Pulmonary artery endothelial cell (primary cell): ENCODE measurements around the gene TNKS1BP1. TPM values are rescaled to one million over a fixed set of nuclear protein-coding genes. Genes with fewer than 3 reads are reported as not detected.
"Not testable (repeated sequence)": the region's sequence is repeated elsewhere in the genome, so short reads cannot be mapped to it uniquely, and the experiment has no call there.

Experiments used
- DNase-seq: peaks from one replicate; pipeline ENCODE4 v3.0.0-alpha.2; 2011; ENCODE audit warnings: low read depth, low spot score
- total RNA-seq: library from RNA; depleted of rRNA; stranded (reverse); fragments of >200 nt; gene quantifications from 2 replicates; pipeline ENCODE4 v1.2.3, GENCODE V29; 2014

TNKS1BP1 gene
- total RNA-seq, 1 donor from 2014 or later: 107 TPM

GRCh38 chr11:57288771-57289579 is 35.8 kb downstream of the TNKS1BP1 start:
- peak; percentile 95 for DNase-seq

- no peak for DNase-seq
Measured at GRCh38 chr11:57287884-57288283, 36.9 kb downstream of the TNKS1BP1 start.

GRCh38 chr11:57283231-57283990 is 41.3 kb downstream of the TNKS1BP1 start:
- DNase-seq: no peak

- DNase-seq: not testable (repeated sequence)
Measured at GRCh38 chr11:57281546-57281945, 43.2 kb downstream of the TNKS1BP1 start.

- DNase-seq: no peak
Measured at GRCh38 chr11:57279116-57279515, 45.6 kb downstream of the TNKS1BP1 start.

GRCh38 chr11:57278721-57279095 is 46.0 kb downstream of the TNKS1BP1 start:
- DNase-seq: no peak

- DNase-seq: peak; percentile 60
Measured at GRCh38 chr11:57277845-57278720, 46.7 kb downstream of the TNKS1BP1 start.

- no peak for DNase-seq
Measured at GRCh38 chr11:57276971-57277675, 47.6 kb downstream of the TNKS1BP1 start.

GRCh38 chr11:57276169-57276970 is 48.4 kb downstream of the TNKS1BP1 start:
- DNase-seq: no peak

GRCh38 chr11:57275582-57275981 is 49.2 kb downstream of the TNKS1BP1 start:
- DNase-seq: peak; percentile 39

- DNase-seq: no peak
Measured at GRCh38 chr11:57274904-57275498, 49.8 kb downstream of the TNKS1BP1 start.

GRCh38 chr11:57273448-57274058 is 51.2 kb downstream of the TNKS1BP1 start:
- no peak for DNase-seq

GRCh38 chr11:57269571-57270021 is 55.2 kb downstream of the TNKS1BP1 start:
- no peak for DNase-seq

- no peak for DNase-seq
Measured at GRCh38 chr11:57266157-57266556, 58.6 kb downstream of the TNKS1BP1 start.

GRCh38 chr11:57263351-57263750 is 61.4 kb downstream of the TNKS1BP1 start:
- DNase-seq: no peak

- no peak for DNase-seq
Measured at GRCh38 chr11:57262157-57262556, 62.6 kb downstream of the TNKS1BP1 start.

GRCh38 chr11:57260937-57261783 is 63.6 kb downstream of the TNKS1BP1 start:
- no peak for DNase-seq

- DNase-seq: no peak
Measured at GRCh38 chr11:57256119-57256518, 68.6 kb downstream of the TNKS1BP1 start.
